Measurements from ENCODE around the gene ARNT2. TPM values are rescaled to one million over a fixed set of nuclear protein-coding genes. Genes with fewer than 3 reads are reported as not detected.

Gene ARNT2
- total RNA-seq, 1 experiment from 2014 or later, result 3.1 TPM

- DNase-seq, result no peak
- Histone ChIP-seq H3K27me3 (ENCODE audit: control insufficient read depth, insufficient read depth, low read length) (no peaks in the 10 kb centered on the region), H3K4me3 (ENCODE audit: insufficient read depth, low read depth, low read length) (no peak overlapping the region), H3K36me3 (replicated peaks; ENCODE audit: control insufficient read depth, insufficient read depth, low read length) (no peaks in the 10 kb centered on the region)
Observed at GRCh38 chr15:80459818-80460217, 55.6 kb downstream of the ARNT2 start.

- Histone ChIP-seq H3K36me3 (replicated peaks; ENCODE audit: control insufficient read depth, insufficient read depth, low read length) (no peaks in the 10 kb centered on the region), H3K27me3 (ENCODE audit: control insufficient read depth, insufficient read depth, low read length) (no peaks in the 10 kb centered on the region), H3K4me3 (ENCODE audit: insufficient read depth, low read depth, low read length) (no peak overlapping the region)
- no peak for DNase-seq
Observed at GRCh38 chr15:80461356-80462095, 57.3 kb downstream of the ARNT2 start.

GRCh38 chr15:80462111-80462510, 57.9 kb downstream of the ARNT2 start:
- DNase-seq, result no peak
- Histone ChIP-seq H3K36me3 (replicated peaks; ENCODE audit: control insufficient read depth, insufficient read depth, low read length) (no peaks in the 10 kb centered on the region), H3K4me3 (ENCODE audit: insufficient read depth, low read depth, low read length) (no peak overlapping the region), H3K27me3 (ENCODE audit: control insufficient read depth, insufficient read depth, low read length) (no peaks in the 10 kb centered on the region)

- no peak for DNase-seq
- Histone ChIP-seq H3K27me3 (ENCODE audit: control insufficient read depth, insufficient read depth, low read length) (no peaks in the 10 kb centered on the region), H3K36me3 (replicated peaks; ENCODE audit: control insufficient read depth, insufficient read depth, low read length) (no peaks in the 10 kb centered on the region), H3K4me3 (ENCODE audit: insufficient read depth, low read depth, low read length) (no peak overlapping the region)
Observed at GRCh38 chr15:80462836-80463512, 58.8 kb downstream of the ARNT2 start.

GRCh38 chr15:80464951-80465625, 60.9 kb downstream of the ARNT2 start:
- H3K4me3 ChIP-seq (ENCODE audit: insufficient read depth, low read depth, low read length), result no peak overlapping the region
- H3K36me3 ChIP-seq (replicated peaks; ENCODE audit: control insufficient read depth, insufficient read depth, low read length), result no peaks in the 10 kb centered on the region
- no peak for DNase-seq
- H3K27me3 ChIP-seq (ENCODE audit: control insufficient read depth, insufficient read depth, low read length), result no peaks in the 10 kb centered on the region

- Histone ChIP-seq H3K36me3 (replicated peaks; ENCODE audit: control insufficient read depth, insufficient read depth, low read length) (no peaks in the 10 kb centered on the region), H3K4me3 (ENCODE audit: insufficient read depth, low read depth, low read length) (no peak overlapping the region), H3K27me3 (ENCODE audit: control insufficient read depth, insufficient read depth, low read length) (no peaks in the 10 kb centered on the region)
- no peak for DNase-seq
Observed at GRCh38 chr15:80465626-80466005, 61.4 kb downstream of the ARNT2 start.

- DNase-seq, result no peak
- Histone ChIP-seq H3K36me3 (replicated peaks; ENCODE audit: control insufficient read depth, insufficient read depth, low read length) (no peaks in the 10 kb centered on the region), H3K27me3 (ENCODE audit: control insufficient read depth, insufficient read depth, low read length) (no peaks in the 10 kb centered on the region), H3K4me3 (ENCODE audit: insufficient read depth, low read depth, low read length) (no peak overlapping the region)
Observed at GRCh38 chr15:80466543-80466942, 62.4 kb downstream of the ARNT2 start.

- no peak for DNase-seq
- Histone ChIP-seq H3K4me3 (ENCODE audit: insufficient read depth, low read depth, low read length) (no peak overlapping the region), H3K27me3 (ENCODE audit: control insufficient read depth, insufficient read depth, low read length) (no peaks in the 10 kb centered on the region), H3K36me3 (replicated peaks; ENCODE audit: control insufficient read depth, insufficient read depth, low read length) (no peaks in the 10 kb centered on the region)
Observed at GRCh38 chr15:80467311-80467714, 63.1 kb downstream of the ARNT2 start.

- DNase-seq, result no peak
- Histone ChIP-seq H3K27me3 (ENCODE audit: control insufficient read depth, insufficient read depth, low read length) (no peaks in the 10 kb centered on the region), H3K36me3 (replicated peaks; ENCODE audit: control insufficient read depth, insufficient read depth, low read length) (no peaks in the 10 kb centered on the region), H3K4me3 (ENCODE audit: insufficient read depth, low read depth, low read length) (no peak overlapping the region)
Observed at GRCh38 chr15:80468796-80469195, 64.6 kb downstream of the ARNT2 start.

GRCh38 chr15:80471881-80472280, 67.7 kb downstream of the ARNT2 start:
- DNase-seq, result no peak
- H3K36me3 ChIP-seq (replicated peaks; ENCODE audit: control insufficient read depth, insufficient read depth, low read length), result no peaks in the 10 kb centered on the region

GRCh38 chr15:80473286-80474223, 69.4 kb downstream of the ARNT2 start:
- no peaks in the 10 kb centered on the region for H3K27me3 ChIP-seq (ENCODE audit: control insufficient read depth, insufficient read depth, low read length)
- H3K36me3 ChIP-seq (replicated peaks; ENCODE audit: control insufficient read depth, insufficient read depth, low read length), result no peaks in the 10 kb centered on the region
- no peak overlapping the region for H3K4me3 ChIP-seq (ENCODE audit: insufficient read depth, low read depth, low read length)
- DNase-seq, result peak; percentile 58

More at GRCh38 chr15:80471881-80472280, 67.7 kb downstream of the ARNT2 start:
- Histone ChIP-seq H3K27me3 (ENCODE audit: control insufficient read depth, insufficient read depth, low read length) (no peaks in the 10 kb centered on the region), H3K4me3 (ENCODE audit: insufficient read depth, low read depth, low read length) (no peak overlapping the region)

- no peaks in the 10 kb centered on the region for H3K36me3 ChIP-seq (replicated peaks; ENCODE audit: control insufficient read depth, insufficient read depth, low read length)
- H3K27me3 ChIP-seq (ENCODE audit: control insufficient read depth, insufficient read depth, low read length), result no peaks in the 10 kb centered on the region
- no peak for DNase-seq
- no peak overlapping the region for H3K4me3 ChIP-seq (ENCODE audit: insufficient read depth, low read depth, low read length)
Observed at GRCh38 chr15:80474224-80475215, 70.3 kb downstream of the ARNT2 start.

GRCh38 chr15:80475572-80475971, 71.4 kb downstream of the ARNT2 start:
- no peak for DNase-seq
- H3K27me3 ChIP-seq (ENCODE audit: control insufficient read depth, insufficient read depth, low read length), result no peaks in the 10 kb centered on the region
- H3K4me3 ChIP-seq (ENCODE audit: insufficient read depth, low read depth, low read length), result no peak overlapping the region
- H3K36me3 ChIP-seq (replicated peaks; ENCODE audit: control insufficient read depth, insufficient read depth, low read length), result no peaks in the 10 kb centered on the region

Measured in H7 (cell line).